ENCODE data around the gene SERBP1.

DNA sequence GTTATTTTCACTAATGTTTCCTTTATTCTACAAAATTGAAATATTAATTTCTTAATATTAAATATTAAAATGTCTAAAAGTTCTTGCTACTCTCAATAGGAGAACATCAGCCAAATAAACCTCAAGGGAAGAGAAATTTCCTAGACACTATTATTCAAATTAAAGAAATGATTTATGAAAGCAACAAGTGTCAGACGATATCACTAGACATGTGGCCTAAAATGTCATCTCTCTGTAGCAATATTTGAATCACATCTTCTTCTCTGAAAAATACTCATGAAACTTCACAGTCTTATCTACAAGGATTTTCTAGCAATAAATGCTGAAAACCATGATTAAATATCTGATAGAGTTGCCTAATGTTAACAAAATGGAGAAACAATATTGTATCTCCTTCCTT, 2.5 kb upstream of the SERBP1 start:
- no peak for TF ChIP-seq CTCF (IDR thresholded peaks at IDR 0.05)
- no peak for TF ChIP-seq POLR2AphosphoS5 (IDR thresholded peaks at IDR 0.05)
- no peak for TF ChIP-seq POLR2A (IDR thresholded peaks at IDR 0.05)
